Nephron progenitor cell (in vitro differentiated cells): ENCODE data around the gene CCDC187.
"Not testable (repeated sequence)": the region's sequence is repeated elsewhere in the genome, so short reads cannot be mapped to it uniquely, and the experiment has no call there.

ENCODE experiments used
- DNase-seq: peaks from one replicate; pipeline ENCODE4 v3.0.0; 2021
- H3K27ac Mint-ChIP-seq: 2 replicates; pipeline ENCODE4 v1.8.0; 2021; ENCODE audit warnings: mild to moderate bottlenecking, moderate library complexity, mixed read lengths
- H3K27me3 Mint-ChIP-seq: 2 replicates; pipeline ENCODE4 v1.8.0; 2021; ENCODE audit warnings: mild to moderate bottlenecking, low read depth, mixed read lengths; ENCODE audit not compliant: poor library complexity
- H3K36me3 Mint-ChIP-seq: 2 replicates; pipeline ENCODE4 v1.8.0; 2021; ENCODE audit warnings: low read depth, mixed read lengths
- H3K4me1 Mint-ChIP-seq: 2 replicates; pipeline ENCODE4 v1.8.0; 2021; ENCODE audit warnings: mixed read lengths
- H3K4me3 Mint-ChIP-seq: 2 replicates; pipeline ENCODE4 v1.8.0; 2021; ENCODE audit warnings: mild to moderate bottlenecking, moderate library complexity, mixed read lengths
- H3K9me3 Mint-ChIP-seq: 2 replicates; pipeline ENCODE4 v1.8.0; 2021; ENCODE audit warnings: mild to moderate bottlenecking, moderate library complexity, mixed read lengths
- TF ChIP-seq, protein P1 (sequence below): fragments of 200-600 bp; sonication (generic); IDR thresholded peaks from 2 replicates; pipeline ENCODE4 v1.5.0; 2021; ENCODE audit warnings: antibody characterized with exemption

The CCDC187 gene

GRCh38 chr9:136303825-136304416 is at the start of gene CCDC187:
Gene CCDC187, minus strand, starts transcription at chr9:136304094. Its CDS starts 264 bp downstream, at chr9:136303830.
- TF ChIP-seq, protein P1, sequence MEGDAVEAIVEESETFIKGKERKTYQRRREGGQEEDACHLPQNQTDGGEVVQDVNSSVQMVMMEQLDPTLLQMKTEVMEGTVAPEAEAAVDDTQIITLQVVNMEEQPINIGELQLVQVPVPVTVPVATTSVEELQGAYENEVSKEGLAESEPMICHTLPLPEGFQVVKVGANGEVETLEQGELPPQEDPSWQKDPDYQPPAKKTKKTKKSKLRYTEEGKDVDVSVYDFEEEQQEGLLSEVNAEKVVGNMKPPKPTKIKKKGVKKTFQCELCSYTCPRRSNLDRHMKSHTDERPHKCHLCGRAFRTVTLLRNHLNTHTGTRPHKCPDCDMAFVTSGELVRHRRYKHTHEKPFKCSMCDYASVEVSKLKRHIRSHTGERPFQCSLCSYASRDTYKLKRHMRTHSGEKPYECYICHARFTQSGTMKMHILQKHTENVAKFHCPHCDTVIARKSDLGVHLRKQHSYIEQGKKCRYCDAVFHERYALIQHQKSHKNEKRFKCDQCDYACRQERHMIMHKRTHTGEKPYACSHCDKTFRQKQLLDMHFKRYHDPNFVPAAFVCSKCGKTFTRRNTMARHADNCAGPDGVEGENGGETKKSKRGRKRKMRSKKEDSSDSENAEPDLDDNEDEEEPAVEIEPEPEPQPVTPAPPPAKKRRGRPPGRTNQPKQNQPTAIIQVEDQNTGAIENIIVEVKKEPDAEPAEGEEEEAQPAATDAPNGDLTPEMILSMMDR, result no peak
- Mint-ChIP-seq H3K9me3 (no peaks in the 10 kb centered on the region), H3K4me3 (no peak within 1 kb of the TSS), H3K36me3 (no peaks in the 10 kb centered on the region), H3K27me3 (peaks cover 26% of the 10 kb centered on the region), H3K27ac (no peak within 1 kb of the TSS), H3K4me1 (no peaks in the 10 kb centered on the region)
- no peak for DNase-seq

DNA sequence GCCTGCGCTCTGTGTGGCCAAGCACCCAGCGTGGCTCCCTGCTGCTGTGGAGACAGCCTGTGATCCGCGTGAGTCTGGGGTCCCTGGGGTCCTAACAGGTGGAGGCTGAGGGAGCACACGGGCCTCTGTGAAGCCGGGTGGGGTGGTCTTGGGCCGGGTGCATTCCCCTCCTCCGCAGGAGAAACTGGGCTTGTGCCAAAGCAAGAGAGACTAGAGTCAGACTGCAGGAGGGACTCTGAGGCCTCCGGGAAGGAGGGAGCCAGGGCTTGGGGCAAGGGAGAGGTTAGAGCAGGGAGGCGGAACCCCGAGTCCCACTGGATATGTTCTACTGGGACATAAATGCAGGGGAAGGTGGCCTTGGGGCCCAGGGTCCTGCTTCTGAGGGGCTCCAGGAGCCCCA is 49.2 kb upstream of the CCDC187 start:
- TF ChIP-seq, protein P1, result no peak
- H3K9me3 Mint-ChIP-seq, result no peaks in the 10 kb centered on the region
- peaks cover 9% of the 10 kb centered on the region for H3K4me1 Mint-ChIP-seq
- H3K27me3 Mint-ChIP-seq, result no peaks in the 10 kb centered on the region
- no peak for DNase-seq
- H3K36me3 Mint-ChIP-seq, result no peaks in the 10 kb centered on the region
- H3K27ac Mint-ChIP-seq, result peak overlapping the region; percentile 32
- no peak overlapping the region for H3K4me3 Mint-ChIP-seq

- H3K9me3 Mint-ChIP-seq, result no peaks in the 10 kb centered on the region
- no peak for DNase-seq
- H3K4me1 Mint-ChIP-seq, result peaks cover 9% of the 10 kb centered on the region
- TF ChIP-seq, protein P1, result no peak
- H3K27ac Mint-ChIP-seq, result no peak overlapping the region
- no peak overlapping the region for H3K4me3 Mint-ChIP-seq
- no peaks in the 10 kb centered on the region for H3K36me3 Mint-ChIP-seq
- H3K27me3 Mint-ChIP-seq, result no peaks in the 10 kb centered on the region
Measured at GRCh38 chr9:136352682-136353081, 48.8 kb upstream of the CCDC187 start.

- not testable (repeated sequence) for DNase-seq, H3K36me3 Mint-ChIP-seq, H3K27ac Mint-ChIP-seq, H3K4me1 Mint-ChIP-seq, H3K27me3 Mint-ChIP-seq, H3K4me3 Mint-ChIP-seq, H3K9me3 Mint-ChIP-seq
Measured at GRCh38 chr9:136351868-136352267, 48.0 kb upstream of the CCDC187 start.

DNA sequence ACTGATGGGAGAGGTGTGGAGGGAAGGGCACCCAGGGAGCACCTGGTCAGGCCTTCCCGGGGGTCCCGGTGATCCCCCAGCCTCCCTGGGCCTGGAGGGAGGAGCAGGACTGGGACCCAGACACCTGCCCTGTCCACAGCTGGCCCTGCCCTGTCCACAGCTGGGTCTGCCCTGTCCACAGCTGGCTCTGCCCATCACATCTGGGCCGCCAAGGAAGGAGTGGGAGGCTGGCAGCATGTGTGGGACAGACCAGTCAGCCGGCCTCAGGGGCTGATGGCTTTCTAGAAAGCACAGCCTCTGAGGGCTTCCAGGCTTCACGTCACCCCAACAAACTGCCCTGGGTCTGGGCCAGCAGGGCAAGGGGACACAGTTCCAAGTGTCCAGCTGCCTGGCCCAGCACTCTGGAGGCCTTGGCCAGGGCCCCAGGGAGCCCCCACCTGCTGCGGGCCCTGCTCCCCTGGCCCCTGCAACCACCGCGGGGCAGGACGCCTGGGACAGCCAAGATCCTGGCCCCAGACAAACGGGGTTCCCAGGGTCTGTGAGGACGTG is 47.4 kb upstream of the CCDC187 start:
- Mint-ChIP-seq H3K27ac (no peak overlapping the region), H3K27me3 (no peaks in the 10 kb centered on the region), H3K9me3 (no peaks in the 10 kb centered on the region), H3K36me3 (no peaks in the 10 kb centered on the region), H3K4me1 (peaks cover 10% of the 10 kb centered on the region), H3K4me3 (no peak overlapping the region)
- TF ChIP-seq, protein P1, result no peak
- DNase-seq, result no peak

GRCh38 chr9:136349546-136349945 is 45.7 kb upstream of the CCDC187 start:
- Mint-ChIP-seq H3K9me3 (no peaks in the 10 kb centered on the region), H3K4me1 (peaks cover 23% of the 10 kb centered on the region), H3K4me3 (no peak overlapping the region), H3K36me3 (no peaks in the 10 kb centered on the region), H3K27me3 (no peaks in the 10 kb centered on the region), H3K27ac (no peak overlapping the region)
- DNase-seq, result no peak
- TF ChIP-seq, protein P1, result no peak
